Parathyroid adenoma (tissue), 2 donors: ENCODE results near the gene MYO18B.

Experiments
- H2AFZ ChIP-seq: fragments of 300-600 bp; sonication (generic); one replicate; pipeline ENCODE4 v1.7.0; 2017; ENCODE audit warnings: antibody characterized with exemption, mild to moderate bottlenecking
- H3K27ac ChIP-seq: fragments of 300-600 bp; sonication (generic); one replicate; pipeline ENCODE4 v1.7.0; 2017
- H3K27me3 ChIP-seq: fragments of 300-600 bp; sonication (generic); one replicate; pipeline ENCODE4 v1.7.0; 2017; ENCODE audit warnings: low read length; ENCODE audit not compliant: control insufficient read depth, insufficient read depth
- H3K36me3 ChIP-seq: fragments of 300-600 bp; sonication (generic); one replicate; pipeline ENCODE4 v1.7.0; 2017; ENCODE audit warnings: low read length; ENCODE audit not compliant: control insufficient read depth, insufficient read depth
- H3K4me1 ChIP-seq: fragments of 300-600 bp; sonication (generic); one replicate; pipeline ENCODE4 v1.7.0; 2017; ENCODE audit warnings: control low read depth
- H3K4me2 ChIP-seq: fragments of 300-600 bp; sonication (generic); one replicate; pipeline ENCODE4 v1.7.0; 2017; ENCODE audit warnings: low read length
- H3K4me3 ChIP-seq: fragments of 300-600 bp; sonication (generic); one replicate; pipeline ENCODE4 v1.7.0; 2017; ENCODE audit warnings: low read depth, low read length
- H3K79me2 ChIP-seq: fragments of 300-600 bp; sonication (generic); one replicate; pipeline ENCODE4 v1.7.0; 2017; ENCODE audit warnings: control low read depth
- H3K9ac ChIP-seq: fragments of 300-600 bp; sonication (generic); one replicate; pipeline ENCODE4 v1.7.0; 2017; ENCODE audit warnings: mild to moderate bottlenecking
- H3K9me3 ChIP-seq: fragments of 300-600 bp; sonication (generic); one replicate; pipeline ENCODE4 v1.7.0; 2017; ENCODE audit warnings: low read length; ENCODE audit not compliant: control insufficient read depth
- TF ChIP-seq, protein P1 (sequence below): fragments of 300-600 bp; sonication (generic); IDR thresholded peaks from one replicate; pipeline ENCODE4 v1.7.0; 2017; ENCODE audit warnings: antibody characterized with exemption, mild to moderate bottlenecking
- donor health status: primary hyperparathyroidism.

Gene MYO18B

DNA sequence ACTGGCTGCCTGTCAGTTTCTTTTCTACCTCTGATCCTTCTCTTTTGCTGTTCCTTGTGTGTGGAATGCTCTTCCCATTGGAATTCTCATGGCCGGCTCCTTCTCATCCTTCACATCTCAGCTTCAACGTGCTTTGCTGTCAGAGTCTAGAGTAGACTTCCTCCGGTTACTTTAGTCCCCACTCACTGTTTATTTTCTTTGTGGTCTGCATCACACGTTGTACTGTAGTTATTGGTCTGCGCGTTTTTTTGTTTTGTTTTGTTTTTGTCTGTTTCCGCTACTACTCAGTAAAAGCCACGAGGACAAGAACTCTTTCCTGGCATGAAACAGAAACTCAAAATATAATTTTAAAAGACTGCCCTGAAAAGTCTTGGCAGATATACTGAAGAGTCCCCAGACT lies 305.9 kb downstream of the MYO18B start:
- Histone ChIP-seq H3K79me2 (no peaks in the 10 kb centered on the region), H3K9ac (no peak overlapping the region), H3K4me3 (no peak overlapping the region), H3K4me2 (no peak overlapping the region), H3K27me3 (no peaks in the 10 kb centered on the region), H2AFZ (no peak overlapping the region), H3K9me3 (no peaks in the 10 kb centered on the region), H3K4me1 (no peaks in the 10 kb centered on the region), H3K36me3 (no peaks in the 10 kb centered on the region), H3K27ac (no peak overlapping the region)
- TF ChIP-seq, protein P1, sequence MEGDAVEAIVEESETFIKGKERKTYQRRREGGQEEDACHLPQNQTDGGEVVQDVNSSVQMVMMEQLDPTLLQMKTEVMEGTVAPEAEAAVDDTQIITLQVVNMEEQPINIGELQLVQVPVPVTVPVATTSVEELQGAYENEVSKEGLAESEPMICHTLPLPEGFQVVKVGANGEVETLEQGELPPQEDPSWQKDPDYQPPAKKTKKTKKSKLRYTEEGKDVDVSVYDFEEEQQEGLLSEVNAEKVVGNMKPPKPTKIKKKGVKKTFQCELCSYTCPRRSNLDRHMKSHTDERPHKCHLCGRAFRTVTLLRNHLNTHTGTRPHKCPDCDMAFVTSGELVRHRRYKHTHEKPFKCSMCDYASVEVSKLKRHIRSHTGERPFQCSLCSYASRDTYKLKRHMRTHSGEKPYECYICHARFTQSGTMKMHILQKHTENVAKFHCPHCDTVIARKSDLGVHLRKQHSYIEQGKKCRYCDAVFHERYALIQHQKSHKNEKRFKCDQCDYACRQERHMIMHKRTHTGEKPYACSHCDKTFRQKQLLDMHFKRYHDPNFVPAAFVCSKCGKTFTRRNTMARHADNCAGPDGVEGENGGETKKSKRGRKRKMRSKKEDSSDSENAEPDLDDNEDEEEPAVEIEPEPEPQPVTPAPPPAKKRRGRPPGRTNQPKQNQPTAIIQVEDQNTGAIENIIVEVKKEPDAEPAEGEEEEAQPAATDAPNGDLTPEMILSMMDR: no peak

DNA sequence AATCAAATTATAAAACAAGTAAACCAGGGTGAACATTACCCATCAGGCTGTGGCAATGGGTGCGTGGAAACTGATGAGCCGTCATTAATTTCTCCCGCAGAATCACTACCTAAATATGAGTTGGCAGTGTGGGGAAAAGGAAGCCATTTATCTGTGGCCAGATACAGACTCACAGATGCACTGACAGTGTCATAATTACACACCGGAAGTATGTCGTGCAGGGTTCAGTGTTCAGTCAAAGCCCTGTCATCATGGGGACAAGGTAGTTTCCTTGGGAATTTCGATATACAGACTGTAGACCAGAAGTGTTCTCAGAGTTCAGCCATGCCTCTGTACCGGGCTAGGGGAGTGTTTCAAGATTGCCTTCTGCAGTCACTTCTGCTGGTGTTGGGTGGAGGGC lies 308.1 kb downstream of the MYO18B start:
- Histone ChIP-seq H3K4me1 (no peaks in the 10 kb centered on the region), H2AFZ (no peak overlapping the region), H3K79me2 (no peaks in the 10 kb centered on the region), H3K27ac (no peak overlapping the region), H3K4me2 (no peak overlapping the region), H3K4me3 (no peak overlapping the region), H3K27me3 (no peaks in the 10 kb centered on the region), H3K9me3 (no peaks in the 10 kb centered on the region), H3K36me3 (no peaks in the 10 kb centered on the region), H3K9ac (no peak overlapping the region)
- TF ChIP-seq, protein P1: no peak

DNA sequence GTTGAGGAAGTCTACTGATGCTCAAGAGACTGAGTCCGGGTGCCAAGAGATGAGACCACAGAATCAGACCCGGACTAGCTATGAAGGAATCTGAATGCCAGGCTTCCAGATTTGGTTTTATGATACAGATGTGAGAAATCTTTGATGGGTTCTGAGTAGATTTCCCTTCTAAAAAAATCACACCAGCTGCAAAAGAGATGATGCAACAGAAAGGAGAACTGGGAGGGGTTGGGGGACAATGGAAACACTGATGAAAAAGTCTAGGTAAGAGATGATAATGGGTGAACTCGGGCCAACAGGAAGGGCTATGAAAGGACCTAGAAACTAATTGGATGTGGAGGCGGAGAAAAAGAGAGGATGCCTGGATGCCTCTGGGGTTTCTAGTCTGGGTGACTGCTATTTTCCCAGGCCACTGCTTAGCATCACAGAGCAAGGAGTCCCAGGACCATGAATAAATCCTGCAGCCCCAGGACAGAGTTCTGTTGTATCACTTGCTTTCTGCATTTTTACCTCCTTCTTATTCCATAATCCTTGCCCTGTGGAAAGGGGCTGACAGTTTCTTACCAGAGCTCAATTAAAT lies 311.8 kb downstream of the MYO18B start:
- Histone ChIP-seq H3K36me3 (no peaks in the 10 kb centered on the region), H3K9me3 (no peaks in the 10 kb centered on the region), H3K27me3 (no peaks in the 10 kb centered on the region), H3K4me1 (no peaks in the 10 kb centered on the region), H3K27ac (no peak overlapping the region), H3K79me2 (no peaks in the 10 kb centered on the region), H3K4me3 (no peak overlapping the region), H3K9ac (no peak overlapping the region), H3K4me2 (no peak overlapping the region), H2AFZ (no peak overlapping the region)
- TF ChIP-seq, protein P1: no peak

DNA sequence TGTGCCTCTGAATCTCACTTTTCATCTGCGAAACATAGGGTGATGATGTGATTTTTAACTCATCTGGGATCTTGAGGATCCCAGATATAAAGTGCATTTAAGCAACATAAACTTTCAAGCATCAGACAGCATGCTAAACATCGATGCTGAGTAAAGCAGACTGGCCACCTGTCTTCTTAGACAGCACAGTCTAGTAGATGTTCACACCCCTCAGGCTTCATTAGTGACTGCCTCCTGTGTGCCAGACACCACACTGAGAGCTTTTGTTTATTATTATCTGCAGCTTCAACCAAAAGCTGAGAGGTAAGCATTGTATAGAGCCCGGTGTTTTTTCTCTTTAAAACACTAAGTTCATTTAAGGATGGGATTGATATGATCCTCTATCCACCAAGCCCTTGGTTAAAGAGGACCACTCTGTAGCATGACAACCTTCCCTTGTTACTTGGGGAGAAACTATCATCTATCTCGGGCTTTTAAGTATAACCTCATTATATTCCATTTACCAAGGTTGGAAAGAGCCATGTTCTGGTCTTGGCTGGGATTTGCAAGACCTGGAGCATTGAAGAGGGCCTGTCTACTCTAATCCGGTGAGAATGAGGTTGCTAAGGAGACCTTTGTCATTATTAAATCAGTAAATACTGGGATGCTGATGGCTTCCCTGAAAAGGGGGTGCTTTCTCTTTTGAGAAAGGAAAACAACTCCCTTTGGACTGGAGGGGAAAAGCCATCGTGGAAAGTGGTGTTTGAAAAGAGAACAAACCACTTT lies 313.0 kb downstream of the MYO18B start:
- H3K79me2 ChIP-seq: no peaks in the 10 kb centered on the region
- H3K9ac ChIP-seq: no peak overlapping the region
- H3K36me3 ChIP-seq: no peaks in the 10 kb centered on the region
- H2AFZ ChIP-seq: no peak overlapping the region
- no peak overlapping the region for H3K4me2 ChIP-seq
- TF ChIP-seq, protein P1: no peak
- no peaks in the 10 kb centered on the region for H3K9me3 ChIP-seq
- no peak overlapping the region for H3K4me3 ChIP-seq
- no peaks in the 10 kb centered on the region for H3K4me1 ChIP-seq
- no peak overlapping the region for H3K27ac ChIP-seq
- no peaks in the 10 kb centered on the region for H3K27me3 ChIP-seq

DNA sequence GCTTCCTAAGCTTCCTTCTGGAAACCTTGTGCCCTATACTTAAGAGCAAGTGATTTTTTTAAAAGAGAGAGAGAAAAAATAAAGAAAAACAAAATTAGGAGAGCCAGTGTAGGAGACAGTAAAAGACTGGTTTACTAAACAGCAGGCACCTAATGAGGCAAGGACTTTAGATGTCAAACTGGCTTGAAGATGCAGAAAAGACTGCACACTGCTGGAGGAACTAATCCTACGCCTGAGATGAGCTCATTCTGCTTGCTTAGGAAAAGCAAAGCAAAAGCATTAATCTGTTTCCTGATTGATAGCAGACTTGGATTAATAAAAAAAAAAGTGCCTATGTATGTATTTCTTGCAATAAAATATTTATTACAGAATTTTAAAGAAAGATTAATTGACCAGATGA lies 313.7 kb downstream of the MYO18B start:
- Histone ChIP-seq H3K4me1 (no peaks in the 10 kb centered on the region), H3K4me3 (no peak overlapping the region), H3K4me2 (no peak overlapping the region), H3K9me3 (no peaks in the 10 kb centered on the region), H3K79me2 (no peaks in the 10 kb centered on the region), H3K9ac (no peak overlapping the region), H3K36me3 (no peaks in the 10 kb centered on the region), H2AFZ (no peak overlapping the region), H3K27ac (no peak overlapping the region), H3K27me3 (no peaks in the 10 kb centered on the region)
- TF ChIP-seq, protein P1: no peak
